Memory B cell (primary cell): ENCODE data around the gene TIPIN.
"Not testable (repeated sequence)": the region's sequence is repeated elsewhere in the genome, so short reads cannot be mapped to it uniquely, and the experiment has no call there.

Source experiments
- ATAC-seq: fragments of 150-1000 bp; cut with Tn5 transposase; 2 replicates; pipeline ENCODE4 v1.10.0; 2021; ENCODE audit warnings: low read depth, mild to moderate bottlenecking, moderate library complexity
- DNase-seq, 2 donors: peaks; one replicate each; pipeline ENCODE4 v3.0.0; 2022; ENCODE audit warnings: low spot score in 2 of 2
- H3K27ac Mint-ChIP-seq: one replicate; pipeline ENCODE4 v1.8.0; 2022; ENCODE audit warnings: mild to moderate bottlenecking, moderate library complexity, mixed read lengths
- H3K27me3 Mint-ChIP-seq: one replicate; pipeline ENCODE4 v1.8.0; 2022; ENCODE audit warnings: mixed read lengths
- H3K36me3 Mint-ChIP-seq: one replicate; pipeline ENCODE4 v1.8.0; 2022; ENCODE audit warnings: mild to moderate bottlenecking, mixed read lengths
- H3K4me1 Mint-ChIP-seq: one replicate; pipeline ENCODE4 v1.8.0; 2022; ENCODE audit warnings: mixed read lengths
- H3K4me3 Mint-ChIP-seq: one replicate; pipeline ENCODE4 v1.8.0; 2022; ENCODE audit warnings: mild to moderate bottlenecking, moderate library complexity, mixed read lengths
- H3K9me3 Mint-ChIP-seq: one replicate; pipeline ENCODE4 v1.8.0; 2022; ENCODE audit warnings: mixed read lengths

TIPIN gene

GRCh38 chr15:66389859-66390381 lies 33.4 kb upstream of the TIPIN start:
- Mint-ChIP-seq H3K27me3 (no peaks in the 10 kb centered on the region), H3K27ac (peak overlapping the region; percentile 6), H3K4me1 (peaks cover 64% of the 10 kb centered on the region), H3K9me3 (no peaks in the 10 kb centered on the region), H3K4me3 (peak overlapping the region; percentile 69), H3K36me3 (peaks cover 10% of the 10 kb centered on the region)
- DNase-seq (no peak), ATAC-seq (no peak)

GRCh38 chr15:66389098-66389858 lies 32.8 kb upstream of the TIPIN start:
- DNase-seq, result no peak
- Mint-ChIP-seq H3K36me3 (peaks cover 11% of the 10 kb centered on the region), H3K9me3 (no peaks in the 10 kb centered on the region), H3K27me3 (no peaks in the 10 kb centered on the region), H3K4me3 (peak overlapping the region; percentile 62), H3K4me1 (peaks cover 61% of the 10 kb centered on the region), H3K27ac (peak overlapping the region; percentile 6)
- ATAC-seq, result no peak

GRCh38 chr15:66388576-66388975 lies 32.1 kb upstream of the TIPIN start:
- Mint-ChIP-seq H3K9me3 (no peaks in the 10 kb centered on the region), H3K27me3 (no peaks in the 10 kb centered on the region), H3K4me3 (peak overlapping the region; percentile 62), H3K27ac (no peak overlapping the region), H3K4me1 (peaks cover 55% of the 10 kb centered on the region), H3K36me3 (peaks cover 9% of the 10 kb centered on the region)
- ATAC-seq, result no peak
- DNase-seq, result no peak

- Mint-ChIP-seq H3K9me3 (no peaks in the 10 kb centered on the region), H3K4me3 (peak overlapping the region; percentile 89)
These were observed 31.5 kb upstream of the TIPIN start for GRCh38 chr15:66388043-66388363.

GRCh38 chr15:66387163-66388042 lies 30.9 kb upstream of the TIPIN start:
- Mint-ChIP-seq H3K36me3 (peaks cover 8% of the 10 kb centered on the region), H3K4me1 (peaks cover 48% of the 10 kb centered on the region), H3K27ac (peak overlapping the region; percentile 93), H3K4me3 (peak overlapping the region; percentile 89), H3K9me3 (no peaks in the 10 kb centered on the region), H3K27me3 (no peaks in the 10 kb centered on the region)
- ATAC-seq (peak; percentile 18), DNase-seq (peak; percentile 26 to 60)

More at GRCh38 chr15:66388043-66388363, 31.5 kb upstream of the TIPIN start:
- H3K27me3 Mint-ChIP-seq, result no peaks in the 10 kb centered on the region
- peak overlapping the region; percentile 93 for H3K27ac Mint-ChIP-seq
- no peak for DNase-seq
- H3K36me3 Mint-ChIP-seq, result peaks cover 8% of the 10 kb centered on the region
- no peak for ATAC-seq
- H3K4me1 Mint-ChIP-seq, result peaks cover 50% of the 10 kb centered on the region

GRCh38 chr15:66386204-66387123 lies 30.0 kb upstream of the TIPIN start, which contains the start of gene MAP2K1:
TSS of gene MAP2K1 (plus strand) at chr15:66386912. CDS start at chr15:66387348, 436 bp downstream.
- peak within 1 kb of the TSS; percentile 93 for H3K27ac Mint-ChIP-seq
- H3K9me3 Mint-ChIP-seq, result no peaks in the 10 kb centered on the region
- H3K4me3 Mint-ChIP-seq, result peak within 1 kb of the TSS; percentile 95
- peak; percentile 96 for DNase-seq
- peaks cover 4% of the 10 kb centered on the region for H3K36me3 Mint-ChIP-seq
- no peaks in the 10 kb centered on the region for H3K27me3 Mint-ChIP-seq
- peaks cover 43% of the 10 kb centered on the region for H3K4me1 Mint-ChIP-seq
- ATAC-seq, result peak; percentile 83

- not testable (repeated sequence) for H3K27ac Mint-ChIP-seq, H3K4me1 Mint-ChIP-seq, H3K36me3 Mint-ChIP-seq, ATAC-seq, H3K9me3 Mint-ChIP-seq, H3K4me3 Mint-ChIP-seq, DNase-seq, H3K27me3 Mint-ChIP-seq
These were observed 24.9 kb upstream of the TIPIN start for GRCh38 chr15:66381376-66381775.

- Mint-ChIP-seq H3K4me3 (no peak overlapping the region), H3K27ac (no peak overlapping the region), H3K4me1 (no peaks in the 10 kb centered on the region), H3K27me3 (no peaks in the 10 kb centered on the region), H3K9me3 (peaks cover 2% of the 10 kb centered on the region), H3K36me3 (no peaks in the 10 kb centered on the region)
- no peak for DNase-seq
- ATAC-seq, result no peak
These were observed 22.4 kb upstream of the TIPIN start for GRCh38 chr15:66378814-66379430.

GRCh38 chr15:66374179-66374578 lies 17.7 kb upstream of the TIPIN start:
- Mint-ChIP-seq H3K36me3 (no peaks in the 10 kb centered on the region), H3K27me3 (no peaks in the 10 kb centered on the region), H3K4me1 (peaks cover 9% of the 10 kb centered on the region), H3K9me3 (peaks cover 2% of the 10 kb centered on the region), H3K4me3 (no peak overlapping the region), H3K27ac (no peak overlapping the region)
- DNase-seq (no peak), ATAC-seq (no peak)

GRCh38 chr15:66369773-66370651 lies 13.5 kb upstream of the TIPIN start:
- H3K4me1 Mint-ChIP-seq, result peaks cover 9% of the 10 kb centered on the region
- H3K9me3 Mint-ChIP-seq, result peaks cover 2% of the 10 kb centered on the region
- H3K4me3 Mint-ChIP-seq, result peak overlapping the region; percentile 64
- H3K27ac Mint-ChIP-seq, result peak overlapping the region; percentile 62
- ATAC-seq, result peak; percentile 70
- H3K27me3 Mint-ChIP-seq, result no peaks in the 10 kb centered on the region
- no peaks in the 10 kb centered on the region for H3K36me3 Mint-ChIP-seq
- DNase-seq, result no peak

- ATAC-seq (no peak), DNase-seq (no peak)
- Mint-ChIP-seq H3K27me3 (no peaks in the 10 kb centered on the region), H3K36me3 (no peaks in the 10 kb centered on the region), H3K27ac (no peak overlapping the region), H3K4me3 (no peak overlapping the region), H3K4me1 (peaks cover 6% of the 10 kb centered on the region), H3K9me3 (no peaks in the 10 kb centered on the region)
These were observed 8.6 kb upstream of the TIPIN start for GRCh38 chr15:66364944-66365528.

GRCh38 chr15:66362776-66363175 lies 6.3 kb upstream of the TIPIN start:
- Mint-ChIP-seq H3K9me3 (no peaks in the 10 kb centered on the region), H3K36me3 (no peaks in the 10 kb centered on the region), H3K4me3 (no peak overlapping the region), H3K27me3 (no peaks in the 10 kb centered on the region), H3K4me1 (peaks cover 2% of the 10 kb centered on the region), H3K27ac (no peak overlapping the region)
- no peak for ATAC-seq
- DNase-seq, result no peak
